SJSA1 (cell line): ENCODE measurements around the gene PACS1. TPM values are rescaled to one million over a fixed set of nuclear protein-coding genes. Genes with fewer than 3 reads are reported as not detected.

Source experiments
- DNase-seq, 2 experiments: peaks; one replicate each; pipeline ENCODE4 v3.0.0-alpha.2; 2015 to 2020; ENCODE audit warnings: low spot score in 2 of 2, low read depth in 1 of 2
- H3K27ac ChIP-seq: fragments of 250-450 bp; sonication (Bioruptor Pico); 2 replicates; pipeline ENCODE4 v1.5.1; 2020; ENCODE audit warnings: mild to moderate bottlenecking, moderate library complexity
- H3K27me3 ChIP-seq: fragments of 250-450 bp; sonication (Bioruptor Pico); replicated peaks from 2 replicates; pipeline ENCODE4 v1.5.1; 2020; ENCODE audit warnings: mild to moderate bottlenecking, moderate library complexity
- H3K36me3 ChIP-seq: fragments of 250-450 bp; sonication (Bioruptor Pico); 2 replicates; pipeline ENCODE4 v1.5.1; 2020; ENCODE audit warnings: mild to moderate bottlenecking
- H3K4me1 ChIP-seq: fragments of 250-450 bp; sonication (Bioruptor Pico); replicated peaks from 2 replicates; pipeline ENCODE4 v1.6.1; 2021; ENCODE audit warnings: mild to moderate bottlenecking
- H3K4me3 ChIP-seq: fragments of 250-450 bp; sonication (Bioruptor Pico); 2 replicates; pipeline ENCODE4 v1.5.1; 2020; ENCODE audit warnings: mild to moderate bottlenecking
- H3K9me3 ChIP-seq: fragments of 250-450 bp; sonication (Bioruptor Pico); replicated peaks from 2 replicates; pipeline ENCODE4 v1.5.1; 2020; ENCODE audit warnings: mild to moderate bottlenecking
- total RNA-seq: library from RNA; depleted of rRNA; stranded (reverse); fragments of >200 nt; shearing (Covaris generic); gene quantifications from 2 replicates; pipeline ENCODE4 v1.2.3, GENCODE V29; 2014

The PACS1 gene
- total RNA-seq, 1 experiment from 2014 or later = 37.1 TPM

GRCh38 chr11:66279092-66279734 lies 209.1 kb downstream of the PACS1 start:
- Histone ChIP-seq H3K27ac (no peak overlapping the region), H3K4me1 (peaks cover 28% of the 10 kb centered on the region), H3K27me3 (no peaks in the 10 kb centered on the region), H3K9me3 (no peaks in the 10 kb centered on the region), H3K4me3 (no peak overlapping the region), H3K36me3 (peaks cover 50% of the 10 kb centered on the region)
- DNase-seq = no peak

GRCh38 chr11:66280428-66280827 lies 210.4 kb downstream of the PACS1 start:
- DNase-seq = no peak
- Histone ChIP-seq H3K4me1 (peaks cover 28% of the 10 kb centered on the region), H3K4me3 (no peak overlapping the region)

GRCh38 chr11:66281001-66281400 lies 210.9 kb downstream of the PACS1 start:
- H3K4me3 ChIP-seq = no peak overlapping the region
- H3K27ac ChIP-seq = no peak overlapping the region
- peaks cover 28% of the 10 kb centered on the region for H3K4me1 ChIP-seq
- DNase-seq = no peak
- no peaks in the 10 kb centered on the region for H3K9me3 ChIP-seq
- H3K36me3 ChIP-seq = peaks cover 50% of the 10 kb centered on the region
- H3K27me3 ChIP-seq = no peaks in the 10 kb centered on the region

More at GRCh38 chr11:66280428-66280827, 210.4 kb downstream of the PACS1 start:
- Histone ChIP-seq H3K27ac (no peak overlapping the region), H3K36me3 (peaks cover 52% of the 10 kb centered on the region), H3K27me3 (no peaks in the 10 kb centered on the region), H3K9me3 (no peaks in the 10 kb centered on the region)

GRCh38 chr11:66281776-66282467 lies 211.8 kb downstream of the PACS1 start:
- no peak for DNase-seq
- Histone ChIP-seq H3K36me3 (peaks cover 53% of the 10 kb centered on the region), H3K4me1 (peaks cover 28% of the 10 kb centered on the region), H3K27ac (no peak overlapping the region), H3K4me3 (no peak overlapping the region), H3K9me3 (no peaks in the 10 kb centered on the region), H3K27me3 (no peaks in the 10 kb centered on the region)

GRCh38 chr11:66282468-66283455 lies 212.7 kb downstream of the PACS1 start:
- peaks cover 27% of the 10 kb centered on the region for H3K4me1 ChIP-seq
- H3K27ac ChIP-seq = no peak overlapping the region

GRCh38 chr11:66283461-66284105 lies 213.5 kb downstream of the PACS1 start:
- Histone ChIP-seq H3K27me3 (no peaks in the 10 kb centered on the region), H3K36me3 (peaks cover 56% of the 10 kb centered on the region), H3K9me3 (no peaks in the 10 kb centered on the region), H3K4me3 (no peak overlapping the region), H3K27ac (no peak overlapping the region), H3K4me1 (peaks cover 29% of the 10 kb centered on the region)
- DNase-seq = no peak

More at GRCh38 chr11:66282468-66283455, 212.7 kb downstream of the PACS1 start:
- peak; percentile 92 to 100 for DNase-seq
- Histone ChIP-seq H3K9me3 (no peaks in the 10 kb centered on the region), H3K4me3 (no peak overlapping the region), H3K36me3 (peaks cover 50% of the 10 kb centered on the region), H3K27me3 (no peaks in the 10 kb centered on the region)

- H3K9me3 ChIP-seq = no peaks in the 10 kb centered on the region
- H3K4me1 ChIP-seq = peaks cover 32% of the 10 kb centered on the region
- H3K27ac ChIP-seq = no peak overlapping the region
- DNase-seq = no peak
- no peak overlapping the region for H3K4me3 ChIP-seq
- peaks cover 59% of the 10 kb centered on the region for H3K36me3 ChIP-seq
- H3K27me3 ChIP-seq = no peaks in the 10 kb centered on the region
Observed at GRCh38 chr11:66284526-66285078, 214.5 kb downstream of the PACS1 start.

- Histone ChIP-seq H3K4me3 (no peak overlapping the region), H3K4me1 (peaks cover 37% of the 10 kb centered on the region), H3K9me3 (no peaks in the 10 kb centered on the region), H3K36me3 (peaks cover 53% of the 10 kb centered on the region), H3K27ac (no peak overlapping the region), H3K27me3 (peaks cover under 1% of the 10 kb centered on the region)
- no peak for DNase-seq
Observed at GRCh38 chr11:66285250-66285947, 215.3 kb downstream of the PACS1 start.

- Histone ChIP-seq H3K27me3 (peaks cover 12% of the 10 kb centered on the region), H3K4me1 (peaks cover 26% of the 10 kb centered on the region), H3K27ac (no peak overlapping the region), H3K4me3 (no peak overlapping the region), H3K36me3 (peaks cover 53% of the 10 kb centered on the region), H3K9me3 (0 out of 2 replicates have a peak, but pooled peaks cover 2% of the 10 kb centered on the region)
- no peak for DNase-seq
Observed at GRCh38 chr11:66286699-66287098, 216.6 kb downstream of the PACS1 start.

GRCh38 chr11:66287211-66287888 lies 217.3 kb downstream of the PACS1 start:
- Histone ChIP-seq H3K27ac (no peak overlapping the region), H3K4me1 (peaks cover 33% of the 10 kb centered on the region), H3K27me3 (peaks cover 19% of the 10 kb centered on the region), H3K9me3 (0 out of 2 replicates have a peak, but pooled peaks cover 2% of the 10 kb centered on the region), H3K4me3 (peak overlapping the region; percentile 77; the same call in 1 of the 2 replicates), H3K36me3 (peaks cover 53% of the 10 kb centered on the region)
- no peak for DNase-seq

- Histone ChIP-seq H3K4me3 (peak overlapping the region; percentile 77), H3K9me3 (0 out of 2 replicates have a peak, but pooled peaks cover 2% of the 10 kb centered on the region), H3K36me3 (peaks cover 47% of the 10 kb centered on the region), H3K27me3 (peaks cover 26% of the 10 kb centered on the region), H3K27ac (peak overlapping the region; percentile 76), H3K4me1 (peaks cover 28% of the 10 kb centered on the region)
- DNase-seq = peak in 1 of 2 experiments; percentile 55
Observed at GRCh38 chr11:66287889-66288670, 218.0 kb downstream of the PACS1 start.
